Epithelial cell of proximal tubule (primary cell): ENCODE measurements around the gene UBR4. TPM values are rescaled to one million over a fixed set of nuclear protein-coding genes. Genes with fewer than 3 reads are reported as not detected.
A peak's percentile ranks its signal among the peaks of the same experiment; 100 is the strongest.

Source experiments
- DNase-seq: peaks from one replicate; pipeline ENCODE4 v3.0.0-alpha.2; 2011; ENCODE audit warnings: low read depth
- H3K4me3 ChIP-seq: 2 replicates; pipeline ENCODE4 v1.5.1; 2011; ENCODE audit warnings: low read depth, mild to moderate bottlenecking, low read length
- CTCF ChIP-seq: conservative IDR thresholded peaks from 2 replicates; pipeline ENCODE4 v1.5.1; 2012; ENCODE audit warnings: low read depth, mild to moderate bottlenecking, low read length
- total RNA-seq: library from RNA; depleted of rRNA; stranded (reverse); fragments of >200 nt; gene quantifications from 2 replicates; pipeline ENCODE4 v1.2.3, GENCODE V29; 2015

The UBR4 gene
- total RNA-seq, 1 donor from 2014 or later, result 78.3 TPM

- TF ChIP-seq CTCF, result no peak
- no peak overlapping the region for H3K4me3 ChIP-seq
- no peak for DNase-seq
These were observed 113.1 kb downstream of the UBR4 start for GRCh38 chr1:19096990-19097389.

- peak; percentile 67 for TF ChIP-seq CTCF
- H3K4me3 ChIP-seq, result no peak overlapping the region
- DNase-seq, result no peak
These were observed 113.8 kb downstream of the UBR4 start for GRCh38 chr1:19096036-19096833.

- H3K4me3 ChIP-seq, result no peak overlapping the region
- no peak for DNase-seq
- no peak for TF ChIP-seq CTCF
These were observed 118.7 kb downstream of the UBR4 start for GRCh38 chr1:19091196-19091953.

GRCh38 chr1:19089524-19089923, 120.5 kb downstream of the UBR4 start:
- no peak for TF ChIP-seq CTCF

GRCh38 chr1:19088717-19089442, 121.2 kb downstream of the UBR4 start:
- no peak overlapping the region for H3K4me3 ChIP-seq
- TF ChIP-seq CTCF, result no peak
- DNase-seq, result no peak

More at GRCh38 chr1:19089524-19089923, 120.5 kb downstream of the UBR4 start:
- H3K4me3 ChIP-seq, result no peak overlapping the region
- no peak for DNase-seq

- H3K4me3 ChIP-seq, result no peak overlapping the region
- DNase-seq, result no peak
- TF ChIP-seq CTCF, result no peak
These were observed 122.1 kb downstream of the UBR4 start for GRCh38 chr1:19087737-19088594.
